Activated gamma-delta T cell treated with Interleukin-2 at 50 U/mL for 16 hours (primary cell): ENCODE results near the gene GEMIN5.

Experiments
- DNase-seq: peaks from one replicate; pipeline ENCODE4 v3.0.0-alpha.2; 2020

GEMIN5 gene

GRCh38 chr5:154878642-154879335 lies 59.2 kb downstream of the GEMIN5 start:
- no peak for DNase-seq

- no peak for DNase-seq
These were observed 64.2 kb downstream of the GEMIN5 start for GRCh38 chr5:154873791-154874331.

- DNase-seq, result no peak
These were observed 66.3 kb downstream of the GEMIN5 start for GRCh38 chr5:154871734-154872133.

- DNase-seq, result no peak
These were observed 69.3 kb downstream of the GEMIN5 start for GRCh38 chr5:154868702-154869101.

DNA sequence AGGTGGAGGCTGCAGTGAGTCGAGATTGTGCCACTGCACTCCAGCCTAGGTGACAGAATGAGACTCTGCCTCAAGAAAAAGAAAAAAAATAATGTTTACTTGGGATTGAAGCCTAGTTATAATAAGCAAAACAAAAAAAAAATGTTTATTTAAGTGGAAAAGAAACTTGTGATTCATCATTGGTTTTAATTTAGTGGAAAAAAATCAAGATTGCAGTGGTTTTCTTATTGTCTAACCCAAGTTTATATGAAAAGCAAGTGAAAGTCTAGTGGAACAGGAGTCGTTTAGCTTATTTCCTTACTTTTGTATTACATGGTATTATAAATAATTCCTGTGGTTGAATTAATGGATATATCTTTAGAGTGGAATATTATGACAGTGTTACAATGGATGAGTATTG lies 71.2 kb downstream of the GEMIN5 start:
- DNase-seq, result no peak

DNA sequence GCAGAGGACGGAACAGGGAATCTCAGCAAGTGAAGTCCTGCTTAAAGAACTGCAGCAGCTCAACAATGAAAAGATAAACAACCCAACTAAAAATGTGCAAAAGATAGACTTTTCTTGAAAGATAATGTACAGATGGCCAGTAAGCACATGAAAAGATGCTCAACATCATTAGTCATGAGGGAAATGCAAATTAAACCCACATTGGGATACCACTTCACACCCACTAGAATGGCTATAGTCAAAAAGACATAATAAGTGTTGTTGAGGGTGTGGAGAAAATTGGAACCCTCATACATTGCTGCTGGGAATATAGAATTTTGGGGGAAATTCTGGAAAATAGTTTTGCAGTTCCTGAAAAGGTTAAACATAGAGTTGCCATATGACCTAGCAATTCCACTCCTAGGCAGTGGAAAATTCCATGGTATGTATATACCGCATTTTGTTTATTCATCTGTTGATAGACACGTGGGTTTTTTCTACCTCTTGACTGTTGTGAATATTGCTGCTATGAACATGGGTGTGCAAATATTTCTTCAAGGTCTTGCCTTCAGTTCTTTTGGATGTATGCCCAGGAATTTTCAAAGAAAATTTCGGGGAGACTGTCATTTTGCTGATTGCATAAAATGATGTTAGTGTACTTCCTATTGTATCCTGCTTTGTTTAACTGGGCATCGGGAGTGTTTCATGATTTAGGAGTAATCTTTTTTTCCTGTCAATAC lies 72.4 kb downstream of the GEMIN5 start:
- DNase-seq, result no peak

DNA sequence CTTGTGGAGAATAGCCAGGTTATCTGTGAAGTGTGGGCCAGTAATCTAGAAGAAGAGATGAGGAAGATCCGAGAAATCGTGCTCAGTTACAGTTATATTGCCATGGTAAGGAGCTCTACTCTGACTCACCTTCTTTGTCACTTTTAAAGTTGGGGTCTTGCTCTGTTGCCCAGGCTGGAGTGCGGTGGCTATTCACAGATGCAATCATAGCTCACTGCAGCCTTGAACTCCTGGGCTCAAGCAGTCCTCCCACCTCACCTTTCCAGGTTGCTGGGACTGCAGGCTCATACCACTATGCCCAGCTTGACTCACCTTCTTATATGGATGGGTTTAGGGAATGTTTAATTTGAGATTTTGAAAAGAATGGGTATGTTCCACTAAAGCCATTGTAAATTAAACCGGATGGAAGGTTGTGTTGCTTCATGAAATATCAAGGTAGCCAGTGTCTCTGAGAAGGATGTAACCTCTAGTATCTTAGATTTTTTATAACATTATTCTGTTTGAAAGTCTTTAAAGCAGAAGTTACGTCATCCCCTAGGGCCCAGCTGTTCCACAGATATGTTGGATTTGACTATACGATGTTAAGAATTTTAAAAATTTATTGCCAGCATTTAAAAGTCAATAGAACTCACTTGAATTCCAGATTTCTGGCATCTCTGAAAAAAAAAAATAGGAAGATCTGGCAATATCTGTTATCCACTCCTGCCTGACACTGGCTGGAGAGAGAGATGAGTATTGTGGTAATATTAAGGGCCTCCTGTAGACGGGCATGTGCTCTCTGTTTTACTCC lies 74.5 kb downstream of the GEMIN5 start:
- no peak for DNase-seq

DNA sequence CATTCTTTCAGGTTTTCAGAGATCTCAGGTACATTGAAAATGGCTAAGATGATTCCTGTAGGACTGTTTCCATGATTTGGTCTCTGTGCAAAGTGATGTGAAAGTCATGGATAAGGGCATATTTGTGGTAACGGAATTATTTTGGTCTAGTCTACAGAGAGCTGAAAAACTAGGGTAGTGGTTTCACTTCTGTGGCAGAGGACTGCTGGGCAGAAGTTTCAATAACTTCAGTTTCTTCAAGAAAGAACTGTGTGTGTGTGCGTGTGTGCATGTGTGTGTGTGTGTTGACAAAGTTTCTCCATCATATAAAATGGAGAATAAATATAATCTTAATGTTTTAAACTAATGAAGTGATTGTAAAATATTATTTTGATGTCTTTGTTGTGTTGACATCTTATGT lies 75.2 kb downstream of the GEMIN5 start:
- DNase-seq, result no peak

DNA sequence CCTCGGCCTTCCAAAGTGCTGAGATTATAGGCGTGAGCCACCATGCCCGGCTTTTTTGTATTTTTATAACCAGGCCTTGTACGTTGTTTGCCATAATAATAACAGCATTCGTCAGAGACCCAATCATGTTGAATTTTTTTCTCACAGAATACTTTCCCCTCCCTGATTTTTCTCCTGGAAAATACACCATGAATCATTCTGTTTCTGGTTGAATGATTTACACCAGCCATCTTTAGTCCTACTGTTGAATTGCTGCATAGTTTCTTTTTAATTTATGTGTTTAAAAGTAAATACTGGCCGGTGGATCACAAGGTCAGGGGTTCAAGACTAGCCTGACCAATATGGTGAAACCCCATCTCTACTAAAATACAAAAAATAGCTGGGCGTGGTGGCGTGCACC lies 76.1 kb downstream of the GEMIN5 start:
- no peak for DNase-seq

- no peak for DNase-seq
These were observed 77.2 kb downstream of the GEMIN5 start for GRCh38 chr5:154860765-154861164.

DNA sequence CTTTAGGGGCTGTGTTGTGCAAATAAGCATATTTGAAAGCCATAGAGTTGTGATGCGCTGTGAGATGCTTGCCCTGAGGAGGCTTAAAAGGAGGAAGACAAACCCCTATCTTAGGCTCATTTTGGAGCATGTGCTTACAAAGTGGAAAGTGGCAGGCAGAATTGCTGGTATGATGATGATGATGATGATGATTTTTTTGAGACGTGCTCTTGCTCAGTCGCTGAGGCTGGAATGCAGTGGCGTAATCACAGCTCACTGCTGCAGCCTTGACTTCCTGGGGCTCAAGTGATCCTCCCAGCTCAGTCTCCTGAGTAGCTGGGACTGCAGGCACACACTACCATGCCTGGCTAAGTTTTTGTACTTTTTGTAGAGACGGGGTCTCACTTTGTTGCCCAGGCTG lies 77.9 kb downstream of the GEMIN5 start:
- DNase-seq, result no peak

GRCh38 chr5:154858972-154859871 lies 78.8 kb downstream of the GEMIN5 start:
- no peak for DNase-seq

- peak; percentile 98 for DNase-seq
These were observed 79.6 kb downstream of the GEMIN5 start, which contains the start of gene CNOT8 for GRCh38 chr5:154858297-154858971. CNOT8 (plus strand) TSS chr5:154858627; CDS start chr5:154863279, 4,652 bp downstream.

DNA sequence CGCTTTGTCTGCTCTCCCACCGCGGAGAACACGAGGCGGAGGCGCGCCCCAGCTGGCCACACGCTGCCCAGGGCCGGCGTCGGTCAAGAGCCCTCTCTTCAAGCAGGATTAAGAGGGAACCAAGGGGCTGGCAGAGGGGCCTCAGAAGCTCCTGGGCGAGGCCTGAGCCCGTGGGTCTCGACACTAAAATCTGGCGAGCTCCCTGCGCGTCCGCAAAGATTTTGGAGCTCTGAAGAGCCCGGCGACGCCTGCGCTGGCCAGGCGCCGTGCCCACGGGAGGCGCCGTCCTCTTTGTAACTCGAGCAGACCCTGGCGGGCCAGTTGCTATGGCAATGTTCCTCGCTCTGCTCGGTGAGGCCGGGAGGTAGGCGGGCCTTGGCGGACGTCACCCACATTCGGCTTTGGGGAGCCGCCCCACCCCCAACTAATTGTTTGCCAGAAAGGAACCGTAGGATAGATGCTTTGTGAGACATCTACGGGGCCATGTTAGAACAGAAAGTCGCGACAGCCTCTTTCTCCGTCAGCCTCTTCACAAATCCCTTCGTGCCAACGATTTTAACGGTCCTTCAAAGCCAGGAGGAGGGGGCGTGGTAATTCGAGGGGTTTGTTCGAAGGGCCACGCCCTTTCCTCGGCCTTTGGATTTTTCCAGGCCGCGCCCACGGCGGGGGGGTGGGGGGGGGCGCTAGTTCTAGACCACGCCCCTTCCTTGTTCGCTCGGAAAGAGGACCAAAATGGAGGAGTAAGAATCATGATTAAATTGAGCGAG lies 80.3 kb downstream of the GEMIN5 start:
- peak; percentile 83 for DNase-seq

GRCh38 chr5:154851351-154851750 lies 86.7 kb downstream of the GEMIN5 start:
- DNase-seq, result no peak

- DNase-seq, result no peak
These were observed 87.6 kb downstream of the GEMIN5 start, which contains the start of gene FAXDC2 for GRCh38 chr5:154850255-154851062. FAXDC2 (minus strand) TSS chr5:154850603; CDS start chr5:154838178, 12,425 bp downstream.

GRCh38 chr5:154849791-154850201 lies 88.2 kb downstream of the GEMIN5 start:
- DNase-seq, result no peak

GRCh38 chr5:154849264-154849785 lies 88.7 kb downstream of the GEMIN5 start:
- no peak for DNase-seq

GRCh38 chr5:154844809-154845208 lies 93.2 kb downstream of the GEMIN5 start:
- DNase-seq, result no peak
